Transverse colon (tissue), 4 donors: ENCODE results near the gene PARN.

Experiments used
- EP300 ChIP-seq: sonication (generic); formaldehyde crosslinking; IDR thresholded peaks from one replicate; pipeline ENCODE4 v1.6.1; 2017; ENCODE audit warnings: antibody characterized with exemption, low read depth
- POLR2A ChIP-seq: fragments of 450-650 bp; IDR thresholded peaks from one replicate; pipeline ENCODE4 v1.6.1; 2016; ENCODE audit warnings: antibody characterized with exemption, mild to moderate bottlenecking, moderate library complexity
- POLR2AphosphoS5 ChIP-seq, 3 donors: sonication (generic); formaldehyde crosslinking; IDR thresholded peaks; one replicate each; pipeline ENCODE4 v1.6.1; 2016; ENCODE audit warnings: antibody characterized with exemption in 3 of 3
- TF ChIP-seq, protein P1 (sequence below), 5 experiments: fragments of 200-600 bp in 3 of 5; fragments of 450-650 bp in 2 of 5; sonication (generic) in 3 of 5; IDR thresholded peaks; 1 replicate in 2 of 5; 2 replicates in 3 of 5; pipeline ENCODE4 v1.5.1; 2016 to 2017; ENCODE audit warnings: antibody characterized with exemption in 5 of 5, inconsistent platforms in 3 of 5, mild to moderate bottlenecking in 2 of 5, moderate library complexity in 1 of 5

DNA sequence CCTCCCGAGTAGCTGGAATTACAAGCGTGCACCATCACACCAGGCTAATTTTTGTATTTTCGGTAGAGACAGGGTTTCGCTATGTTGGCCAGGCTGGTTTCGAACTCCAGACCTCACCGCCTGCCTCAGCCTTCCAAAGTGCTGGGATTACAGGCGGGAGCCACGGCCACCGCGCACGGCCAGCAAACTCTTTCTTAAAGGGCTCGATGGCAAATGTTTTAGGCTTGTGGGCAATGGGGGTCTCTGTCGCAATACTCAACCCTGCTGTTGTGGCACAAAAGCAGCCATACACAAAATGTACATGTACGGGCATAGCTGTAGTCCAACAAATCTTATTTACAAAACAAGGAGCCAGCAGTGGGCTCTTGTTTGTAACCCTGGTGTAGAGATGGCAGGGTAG lies 18.4 kb downstream of the PARN start:
- no peak for TF ChIP-seq POLR2A
- TF ChIP-seq, protein P1, sequence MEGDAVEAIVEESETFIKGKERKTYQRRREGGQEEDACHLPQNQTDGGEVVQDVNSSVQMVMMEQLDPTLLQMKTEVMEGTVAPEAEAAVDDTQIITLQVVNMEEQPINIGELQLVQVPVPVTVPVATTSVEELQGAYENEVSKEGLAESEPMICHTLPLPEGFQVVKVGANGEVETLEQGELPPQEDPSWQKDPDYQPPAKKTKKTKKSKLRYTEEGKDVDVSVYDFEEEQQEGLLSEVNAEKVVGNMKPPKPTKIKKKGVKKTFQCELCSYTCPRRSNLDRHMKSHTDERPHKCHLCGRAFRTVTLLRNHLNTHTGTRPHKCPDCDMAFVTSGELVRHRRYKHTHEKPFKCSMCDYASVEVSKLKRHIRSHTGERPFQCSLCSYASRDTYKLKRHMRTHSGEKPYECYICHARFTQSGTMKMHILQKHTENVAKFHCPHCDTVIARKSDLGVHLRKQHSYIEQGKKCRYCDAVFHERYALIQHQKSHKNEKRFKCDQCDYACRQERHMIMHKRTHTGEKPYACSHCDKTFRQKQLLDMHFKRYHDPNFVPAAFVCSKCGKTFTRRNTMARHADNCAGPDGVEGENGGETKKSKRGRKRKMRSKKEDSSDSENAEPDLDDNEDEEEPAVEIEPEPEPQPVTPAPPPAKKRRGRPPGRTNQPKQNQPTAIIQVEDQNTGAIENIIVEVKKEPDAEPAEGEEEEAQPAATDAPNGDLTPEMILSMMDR (IDR thresholded peaks at IDR 0.05), result no peak
- TF ChIP-seq POLR2AphosphoS5 (IDR thresholded peaks at IDR 0.05), result no peak
- no peak for TF ChIP-seq EP300
